Endothelial cell of umbilical vein (primary cell): ENCODE measurements around the gene PDGFRB. TPM values are rescaled to one million over a fixed set of nuclear protein-coding genes. Genes with fewer than 3 reads are reported as not detected.

Experiments used
- BruUV-seq: library from RNA; stranded (reverse); fragments of 400-500 nt; replicated peaks from 2 replicates; lab custom pipeline; 2021; lab: Mats Ljungman, UMichigan
- CTCF ChIA-PET: fragments of 300-600, 350-600 bp; sonication (Branson Sonifier 250); formaldehyde crosslinking; loops from one replicate; lab custom pipeline; 2021; ENCODE audit warnings: antibody characterized with exemption, inconsistent platforms; lab: Charles Lee
- POLR2A ChIA-PET: fragments of 300-600, 350-600 bp; sonication (Branson Sonifier 250); formaldehyde crosslinking; loops from one replicate; lab custom pipeline; 2021; ENCODE audit warnings: antibody characterized with exemption, inconsistent platforms; lab: Charles Lee
- DNase-seq: peaks from one replicate; pipeline ENCODE4 v3.0.0-alpha.2; 2011; ENCODE audit warnings: low read depth, low spot score
- FAIRE-seq: peaks from 2 replicates; lab custom pipeline; 2011; peaks lifted over from hg19 to GRCh38; lab: Jason Lieb, UNC
- H2AFZ ChIP-seq: 2 replicates; pipeline ENCODE4 v1.6.0; 2012; ENCODE audit warnings: low read depth, low read length, control low read depth, inconsistent platforms
- H3K27ac ChIP-seq: 2 replicates; pipeline ENCODE4 v1.5.1; 2011; ENCODE audit warnings: low read depth, mild to moderate bottlenecking, control low read depth, low read length, moderate library complexity; ENCODE audit not compliant: insufficient read depth
- H3K27me3 ChIP-seq, 2 experiments: 2 replicates each; pipeline versions ENCODE4 v1.6.0 to v1.6.1; 2011; ENCODE audit warnings: low read length in 2 of 2, mixed read lengths in 1 of 2; ENCODE audit not compliant: control insufficient read depth in 2 of 2, insufficient read depth in 2 of 2
- H3K36me3 ChIP-seq, 2 experiments: 2 replicates in 1 of 2; 3 replicates in 1 of 2; pipeline ENCODE4 v1.5.1; 2011; ENCODE audit warnings: low read length in 2 of 2, mild to moderate bottlenecking in 1 of 2, moderate library complexity in 1 of 2; ENCODE audit not compliant: control insufficient read depth in 2 of 2, insufficient read depth in 2 of 2; ENCODE audit errors: extremely low read depth in 1 of 2
- H3K4me1 ChIP-seq: 3 replicates; pipeline ENCODE4 v1.5.1; 2011; ENCODE audit warnings: mild to moderate bottlenecking, low read length; ENCODE audit not compliant: control insufficient read depth, insufficient read depth; ENCODE audit errors: extremely low read depth
- H3K4me2 ChIP-seq: 2 replicates; pipeline ENCODE4 v1.6.1; 2011; ENCODE audit warnings: low read length, control low read depth, mixed read lengths; ENCODE audit not compliant: insufficient read depth
- H3K4me3 ChIP-seq, 3 experiments: fragments of 200-600 bp in 1 of 3; sonication (generic), shearing (Covaris generic) in 1 of 3; replicated peaks in 1 of 3; 2 replicates each; pipeline ENCODE4 v1.5.1; 2011 to 2016; ENCODE audit warnings: control low read depth in 3 of 3, low read length in 3 of 3, mild to moderate bottlenecking in 2 of 3, inconsistent platforms in 1 of 3, low read depth in 1 of 3, moderate library complexity in 1 of 3; ENCODE audit not compliant: insufficient read depth in 1 of 3
- H3K79me2 ChIP-seq: 2 replicates; pipeline ENCODE4 v1.6.0; 2012; ENCODE audit warnings: low read length, inconsistent platforms; ENCODE audit not compliant: control insufficient read depth, insufficient read depth
- H3K9ac ChIP-seq: replicated peaks from 2 replicates; pipeline ENCODE3; 2011; ENCODE audit warnings: low read length, control low read depth; ENCODE audit not compliant: insufficient read depth; ENCODE audit errors: extremely low read depth
- H3K9me1 ChIP-seq: replicated peaks from 3 replicates; pipeline ENCODE4 v1.6.0; 2011; ENCODE audit warnings: mild to moderate bottlenecking, low read length; ENCODE audit not compliant: control insufficient read depth, insufficient read depth; ENCODE audit errors: extremely low read depth
- H3K9me3 ChIP-seq: replicated peaks from 2 replicates; pipeline ENCODE4 v1.5.1; 2012; ENCODE audit warnings: low read length, inconsistent platforms; ENCODE audit not compliant: control insufficient read depth, insufficient read depth
- H4K20me1 ChIP-seq: replicated peaks from 2 replicates; pipeline ENCODE3; 2011; ENCODE audit warnings: mild to moderate bottlenecking, low read length; ENCODE audit not compliant: control insufficient read depth, insufficient read depth; ENCODE audit errors: extremely low read depth
- CTCF ChIP-seq, 2 donors: IDR thresholded peaks; 1 replicate in 1 of 2; 2 replicates in 1 of 2; pipeline ENCODE4 v1.5.1; 2011; ENCODE audit warnings: low read length in 2 of 2, mild to moderate bottlenecking in 2 of 2, moderate library complexity in 2 of 2, control low read depth in 1 of 2, inconsistent platforms in 1 of 2, low read depth in 1 of 2; ENCODE audit not compliant: insufficient read depth in 1 of 2; ENCODE audit errors: extremely low read depth in 1 of 2
- EZH2 ChIP-seq: IDR thresholded peaks from 2 replicates; pipeline ENCODE4 v1.6.1; 2012; ENCODE audit warnings: borderline replicate concordance, low read depth, mild to moderate bottlenecking, moderate library complexity, low read length, inconsistent platforms; ENCODE audit not compliant: severe bottlenecking
- FOS ChIP-seq: IDR thresholded peaks from 2 replicates; pipeline ENCODE4 v1.6.1; 2011; ENCODE audit warnings: mild to moderate bottlenecking, low read length, moderate library complexity, borderline replicate concordance; ENCODE audit not compliant: insufficient read depth
- GATA2 ChIP-seq: IDR thresholded peaks from 2 replicates; pipeline ENCODE4 v1.7.0; 2011; ENCODE audit warnings: low read depth, mild to moderate bottlenecking, moderate library complexity, mixed read lengths, low read length; ENCODE audit not compliant: insufficient read length, insufficient read depth
- JUN ChIP-seq: IDR thresholded peaks from 2 replicates; pipeline ENCODE4 v1.6.1; 2011; ENCODE audit warnings: borderline replicate concordance, low read depth; ENCODE audit not compliant: insufficient read length, insufficient read depth
- MAX ChIP-seq: IDR thresholded peaks from 2 replicates; pipeline ENCODE4 v1.6.1; 2011; ENCODE audit not compliant: insufficient read depth, insufficient read length
- MYC ChIP-seq: IDR thresholded peaks from one replicate; pipeline ENCODE4 v1.6.1; 2011; ENCODE audit warnings: mild to moderate bottlenecking, low read depth, low read length
- POLR2A ChIP-seq: IDR thresholded peaks from 2 replicates; pipeline ENCODE4 v1.6.1; 2012; ENCODE audit warnings: low read depth, mild to moderate bottlenecking, control low read depth, low read length
- POLR2AphosphoS5 ChIP-seq: IDR thresholded peaks from 2 replicates; pipeline ENCODE4 v1.6.1; 2012; ENCODE audit warnings: low read depth, mild to moderate bottlenecking, control low read depth, low read length, moderate library complexity; ENCODE audit not compliant: insufficient read depth
- dilution Hi-C: fragments of 300-500 bp; cut with MboI; formaldehyde crosslinking; loops from one replicate; pipeline ENCODE4 v1.15.0; 2019; ENCODE audit warnings: low sequenced_read_pairs; ENCODE audit not compliant: extremely low pct_ligation_motif_present
- intact Hi-C: fragments of 100-400 bp; cut with micrococcal nuclease; formaldehyde crosslinking; loops from one replicate; pipeline ENCODE4 v1.10.0; 2022
- polyA plus RNA-seq, 4 experiments: library from polyadenylated mRNA; depleted of rRNA in 3 of 4; stranded (reverse) in 3 of 4; unstranded in 1 of 4; fragments of >200 nt; gene quantifications; 2 replicates each; pipeline versions ENCODE4 v1.2.1 to v1.2.3, GENCODE V29; 2011 to 2012; ENCODE audit warnings: missing spikeins in 1 of 4
- total RNA-seq: library from RNA; stranded (reverse); gene quantifications from 2 replicates; pipeline ENCODE4 v1.2.3, GENCODE V29; 2021

The PDGFRB gene
- total and polyA plus RNA-seq, 2 donors (not counting 3 experiments of a cell fraction or from before 2014, with no cell fraction given), result 1.4 to 1.7 TPM

GRCh38 chr5:150163035-150163434 is 7.4 kb upstream of the PDGFRB start:
- BruUV-seq, result no TSS peak
- Histone ChIP-seq H3K27ac (no peak overlapping the region), H3K79me2 (no peaks in the 10 kb centered on the region), H3K9ac (no peak overlapping the region), H3K9me1 (no peaks in the 10 kb centered on the region), H3K36me3 (no peaks in the 10 kb centered on the region), H3K27me3 (peaks cover 16 to 19% of the 10 kb centered on the region in 2 experiments), H3K4me3 (no peak overlapping the region), H2AFZ (no peak overlapping the region), H4K20me1 (no peaks in the 10 kb centered on the region), H3K9me3 (no peaks in the 10 kb centered on the region), H3K4me2 (no peak overlapping the region), H3K4me1 (no peaks in the 10 kb centered on the region)
- intact Hi-C loops (no loop called here), dilution Hi-C loops (no loop called here)
- no peak for TF ChIP-seq POLR2A
- no peak for TF ChIP-seq MYC
- no peak for TF ChIP-seq EZH2
- TF ChIP-seq CTCF (IDR thresholded peaks at IDR 0.05; ENCODE audit: extremely low read depth in 1 of 2, insufficient read depth in 1 of 2, low read depth in 1 of 2, low read length in 2 of 2), result no peak
- no peak for TF ChIP-seq MAX
- TF ChIP-seq FOS, result no peak
- no peak for TF ChIP-seq JUN
- TF ChIP-seq GATA2, result no peak
- no peak for TF ChIP-seq POLR2AphosphoS5
- FAIRE-seq (no peak), DNase-seq (no peak)
- POLR2A ChIA-PET, result no interaction called here
- CTCF ChIA-PET, result interaction anchor here (0.7 to 2.3 kb wide), 9 partner anchors 10 to 273 kb away, joined by 3 to 12 read pairs (median 3); no protein-coding TSS in a partner anchor
